K562 (cell line): ENCODE data around the gene PDE11A. TPM values are rescaled to one million over a fixed set of nuclear protein-coding genes. Genes with fewer than 3 reads are reported as not detected.

Source experiments
- ATF3 ChIP-seq, 2 experiments: fragments of 450-650 bp in 1 of 2; sonication (generic) in 1 of 2; formaldehyde crosslinking in 1 of 2; IDR thresholded peaks in 1 of 2; conservative IDR thresholded peaks in 1 of 2; 2 replicates each; pipeline versions ENCODE4 v1.6.1 to v1.8.1; 2016 to 2023; ENCODE audit warnings: mild to moderate bottlenecking in 2 of 2, moderate library complexity in 2 of 2, inconsistent platforms in 1 of 2, missing genetic modification reagents in 1 of 2
- CXXC5 ChIP-seq: fragments of 250-450 bp; sonication (Bioruptor Pico); IDR thresholded peaks from 2 replicates; pipeline ENCODE4 v1.8.0; 2022; ENCODE audit warnings: inconsistent platforms, mild to moderate bottlenecking, moderate library complexity
- ELF2 ChIP-seq: fragments of 250-450 bp; sonication (Bioruptor Pico); IDR thresholded peaks from 2 replicates; pipeline ENCODE4 v1.5.0; 2021; ENCODE audit warnings: mild to moderate bottlenecking
- ETV5 ChIP-seq: sonication (generic); formaldehyde crosslinking; IDR thresholded peaks from 2 replicates; pipeline ENCODE4 v1.4.0; 2020; ENCODE audit warnings: low read depth, mild to moderate bottlenecking, missing genetic modification reagents
- FOXK2 ChIP-seq, 2 experiments: fragments of 450-650 bp; IDR thresholded peaks in 1 of 2; conservative IDR thresholded peaks in 1 of 2; 2 replicates each; pipeline ENCODE4 v1.6.1; 2016; ENCODE audit warnings: low read depth in 2 of 2, mild to moderate bottlenecking in 1 of 2
- KHSRP ChIP-seq: fragments of 450-650 bp; IDR thresholded peaks from 2 replicates; pipeline ENCODE4 v1.6.1; 2017
- MAFG ChIP-seq: fragments of 450-650 bp; conservative IDR thresholded peaks from 2 replicates; pipeline ENCODE4 v1.6.1; 2016; ENCODE audit warnings: missing genetic modification characterization, missing compliant biosample characterization
- MLLT1 ChIP-seq, 2 experiments: fragments of 450-650 bp; IDR thresholded peaks; 2 replicates each; pipeline ENCODE4 v1.6.1; 2016
- NELFE ChIP-seq: IDR thresholded peaks from 2 replicates; pipeline ENCODE4 v1.6.1; 2011; ENCODE audit warnings: mild to moderate bottlenecking; ENCODE audit not compliant: insufficient read depth, insufficient read length
- NFIC ChIP-seq: fragments of 450-650 bp; IDR thresholded peaks from 2 replicates; pipeline ENCODE4 v1.6.1; 2017; ENCODE audit warnings: mild to moderate bottlenecking, inconsistent platforms
- REST ChIP-seq, 2 experiments: fragments of 450-650 bp; formaldehyde crosslinking in 1 of 2; IDR thresholded peaks; 2 replicates each; pipeline versions ENCODE4 v1.4.0 to v1.6.1; 2014 to 2020; ENCODE audit warnings: mild to moderate bottlenecking in 2 of 2, borderline replicate concordance in 1 of 2, low read depth in 1 of 2
- RFX5 ChIP-seq: IDR thresholded peaks from 2 replicates; pipeline ENCODE4 v1.6.1; 2011; ENCODE audit warnings: low read depth, mild to moderate bottlenecking, improper control_type of control experiment, low read length
- SPI1 ChIP-seq: IDR thresholded peaks from 2 replicates; pipeline ENCODE4 v1.6.1; 2011; ENCODE audit warnings: low read depth, low read length, control low read depth, borderline replicate concordance
- ZNF280A ChIP-seq: fragments of 450-650 bp; IDR thresholded peaks from 2 replicates; pipeline ENCODE4 v1.6.1; 2018; ENCODE audit warnings: mild to moderate bottlenecking, low read depth; ENCODE audit not compliant: partially characterized antibody
- ZNF57 ChIP-seq: fragments of 450-650 bp; formaldehyde crosslinking; IDR thresholded peaks from 2 replicates; pipeline ENCODE4 v1.4.0; 2020; ENCODE audit warnings: mild to moderate bottlenecking, moderate library complexity
- polyA plus RNA-seq, 8 experiments: library from polyadenylated mRNA; depleted of rRNA in 4 of 8; stranded (reverse) in 5 of 8; unstranded in 3 of 8; fragments of >200 nt; fragmentation: Nextera tagmentation in 2 of 8; fragmentation: Illumina TruSeq in 1 of 8; extraction: Ambion mirVana in 2 of 8; extraction: Trizol in 1 of 8; gene quantifications; 2 replicates each; pipeline versions ENCODE4 v1.2.1 to v1.2.3, GENCODE V29; 2011 to 2014; ENCODE audit warnings: inconsistent platforms in 1 of 8, missing spikeins in 1 of 8
- total RNA-seq, 7 experiments: library from RNA; depleted of rRNA in 6 of 7; stranded (reverse); fragments of >200 nt in 6 of 7; fragmentation: Illumina TruSeq in 2 of 7; extraction: Trizol in 2 of 7; gene quantifications; 2 replicates each; pipeline versions ENCODE4 v1.2.1 to v1.2.3, GENCODE V29; 2011 to 2021; ENCODE audit warnings: low replicate concordance in 1 of 7

Gene PDE11A
- total and polyA plus RNA-seq, 9 of the 15 experiments (the other 6 are each of a cell fraction or from before 2014, with no cell fraction given) = 3.2 to 22.1 (median 5.7) TPM

- TF ChIP-seq ZNF280A (no peak), MLLT1 (IDR thresholded peaks at IDR 0.05) (no peak), ETV5 (CRISPR knock-in tag) (no peak), FOXK2 (conservative IDR thresholded peaks at IDR 0.05 in 1 of 2, IDR thresholded peaks at IDR 0.05 in 1 of 2; ENCODE audit: low read depth in 2 of 2) (no peak), CXXC5 (CRISPR knock-in tag) (no peak), ATF3 (IDR thresholded peaks at IDR 0.05) (peak; percentile 43; the same call in 1 of the 2 replicates), ATF3 (CRISPR knock-in tag; conservative IDR thresholded peaks at IDR 0.05) (no peak), SPI1 (peak; percentile 82; the same call in 1 of the 2 replicates), MAFG (tag) (peak; percentile 66), NELFE (no peak), REST (IDR thresholded peaks at IDR 0.05; ENCODE audit: borderline replicate concordance) (no peak), REST (CRISPR knock-in tag; IDR thresholded peaks at IDR 0.05; ENCODE audit: low read depth) (no peak), ELF2 (CRISPR knock-in tag) (no peak), NFIC (no peak), KHSRP (no peak), RFX5 (no peak), ZNF57 (CRISPR knock-in tag) (no peak)
These were observed 5.5 kb downstream of the PDE11A start (continued) for GRCh38 chr2:178066890-178067669.
